ENCODE measurements around the gene ATF7IP2.
"Not testable (repeated sequence)": the region's sequence is repeated elsewhere in the genome, so short reads cannot be mapped to it uniquely, and the experiment has no call there.

Gene ATF7IP2

DNA sequence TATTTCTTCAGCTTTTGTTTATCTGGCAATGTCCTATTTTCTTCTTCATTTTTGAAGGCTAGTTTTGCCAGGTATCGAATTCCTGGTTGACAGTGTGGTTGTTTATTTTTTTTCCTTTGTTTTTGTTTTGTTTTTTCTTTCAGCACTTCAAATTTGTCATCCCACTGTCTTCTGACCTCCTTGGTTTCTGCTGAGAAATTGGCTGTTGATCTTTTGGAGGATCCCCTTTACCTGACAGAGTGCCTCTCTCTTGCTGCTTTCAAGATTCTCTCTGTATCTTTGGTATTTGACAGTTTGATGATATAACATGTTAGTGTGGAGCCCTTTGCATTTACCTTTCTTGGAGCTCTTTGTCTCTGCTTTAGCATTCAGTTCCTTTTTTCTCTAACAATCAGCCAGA lies 9.6 kb upstream of the ATF7IP2 start:
- DNase-seq: no peak

DNA sequence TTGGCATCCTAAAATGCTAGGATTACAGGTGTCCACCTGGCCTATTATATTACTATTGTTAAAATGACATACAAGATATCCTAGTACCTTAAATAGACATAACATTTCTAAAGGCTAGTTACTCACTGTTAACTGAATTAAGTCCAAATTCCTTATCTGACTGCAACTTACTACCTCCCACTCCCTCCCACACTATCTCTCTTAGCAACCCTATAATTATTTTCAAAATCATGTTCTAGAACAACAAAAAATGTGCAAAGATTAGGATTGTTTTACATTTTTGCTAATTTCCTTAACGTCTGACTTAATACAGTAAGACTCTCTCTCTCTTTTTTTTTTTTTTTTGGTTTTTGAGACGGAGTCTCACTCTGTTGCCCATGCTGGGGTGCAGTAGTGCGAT lies 2.2 kb upstream of the ATF7IP2 start:
- DNase-seq: no peak

DNA sequence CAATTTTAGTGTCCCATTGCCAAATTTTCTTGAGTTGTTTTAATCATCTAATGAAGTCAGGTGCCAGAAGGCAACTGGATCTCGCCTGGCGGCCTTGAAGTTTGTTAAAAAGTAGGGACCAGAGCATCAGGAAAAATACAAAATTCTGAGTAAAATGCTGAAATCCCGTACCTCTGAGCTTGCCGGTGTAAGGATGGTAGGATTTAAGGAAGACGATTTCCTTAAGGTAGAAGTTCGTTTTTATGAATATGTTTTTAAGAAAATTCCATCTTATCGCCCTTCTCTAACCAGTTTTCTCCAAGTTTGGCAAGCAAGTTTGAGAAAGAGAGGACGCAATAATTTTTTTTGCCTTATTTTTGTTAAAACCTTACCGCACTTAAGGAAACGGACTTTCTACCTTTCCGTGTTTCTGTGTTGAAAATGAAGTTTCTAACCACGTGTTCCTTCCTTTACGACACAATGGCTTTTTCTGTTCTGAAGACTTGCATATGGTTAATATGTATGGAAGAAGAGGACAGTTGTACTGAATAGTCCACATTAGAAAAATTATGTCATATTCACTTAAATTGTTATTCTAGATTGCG lies 748 bp downstream of the ATF7IP2 start:
- DNase-seq: no peak

DNA sequence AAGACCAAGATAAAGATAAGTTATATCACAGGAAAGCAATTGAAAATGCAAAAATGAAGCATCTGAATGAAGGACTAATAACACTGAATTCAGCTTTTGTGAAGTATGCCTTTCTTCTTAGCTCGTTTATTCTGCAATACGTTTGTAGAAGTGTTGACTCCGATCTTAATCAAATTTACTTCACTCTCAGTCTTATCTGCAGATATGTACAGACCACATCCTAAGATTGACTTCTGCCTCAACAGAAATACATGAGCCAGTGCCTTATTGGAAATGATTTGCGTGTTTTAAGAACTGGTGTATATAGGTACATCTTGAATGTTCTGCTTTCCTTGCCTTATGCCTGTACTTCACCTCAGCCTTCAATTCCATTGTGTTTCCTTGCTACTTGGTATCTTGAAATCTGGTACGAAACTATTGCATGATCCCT lies 1.3 kb downstream of the ATF7IP2 start:
- no peak for DNase-seq

DNA sequence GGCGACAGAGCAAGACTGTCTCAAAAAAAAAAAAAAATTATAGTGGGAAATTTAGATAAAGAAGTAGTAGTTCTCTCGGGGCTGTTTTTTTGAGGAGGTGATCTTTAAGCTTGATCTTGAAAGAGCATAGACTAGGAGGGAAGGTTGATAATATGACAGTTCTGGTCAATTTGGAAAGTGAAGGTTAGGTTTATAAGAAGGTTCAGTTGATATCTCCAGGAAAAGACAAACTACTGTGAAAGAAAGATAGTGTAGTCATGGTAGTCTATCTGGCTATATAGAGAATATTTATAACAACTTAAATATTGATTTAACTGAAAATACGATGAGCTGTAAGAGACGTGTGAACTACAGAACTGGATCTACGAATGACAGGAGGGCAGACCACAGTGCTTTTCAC lies 3.1 kb downstream of the ATF7IP2 start:
- DNase-seq: no peak

DNA sequence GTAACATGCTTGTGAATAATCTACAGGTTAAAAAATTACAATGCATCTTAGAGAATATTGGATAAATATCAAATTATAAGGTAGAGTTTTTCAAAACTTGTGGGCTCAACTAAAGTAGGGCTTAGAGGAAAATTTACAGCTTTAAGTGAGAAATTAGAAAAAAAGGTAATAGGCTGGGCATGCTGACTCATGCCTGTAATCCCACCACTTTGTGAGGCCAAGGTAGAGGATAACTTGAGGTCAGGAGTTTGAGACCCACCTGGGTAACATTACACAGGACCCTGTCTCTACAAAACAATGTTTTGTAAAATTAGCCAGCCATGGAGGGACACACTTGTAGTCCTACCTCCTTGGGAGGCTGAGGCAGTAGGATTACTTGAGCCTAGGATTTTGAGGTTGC lies 4.5 kb downstream of the ATF7IP2 start:
- no peak for DNase-seq

DNA sequence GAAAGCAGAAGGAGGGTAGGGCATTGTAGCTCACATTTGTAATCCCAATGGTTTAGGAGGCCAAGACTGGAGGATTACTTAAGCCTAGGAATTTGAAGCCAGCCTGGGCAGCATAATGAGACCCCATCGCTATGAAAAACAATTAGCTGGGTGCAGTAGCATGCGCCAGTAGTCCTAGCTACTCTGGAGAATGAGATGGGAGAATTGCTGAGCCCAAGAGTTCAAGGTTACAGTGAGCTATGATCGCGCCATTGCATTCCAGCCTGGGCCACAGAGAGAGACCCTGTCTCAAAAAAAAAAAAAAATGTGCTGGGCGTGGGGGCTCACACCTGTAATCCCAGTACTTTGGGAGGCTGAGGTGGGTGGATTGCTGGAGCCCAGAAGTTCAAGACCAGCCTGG lies 5.0 kb downstream of the ATF7IP2 start:
- no peak for DNase-seq

DNA sequence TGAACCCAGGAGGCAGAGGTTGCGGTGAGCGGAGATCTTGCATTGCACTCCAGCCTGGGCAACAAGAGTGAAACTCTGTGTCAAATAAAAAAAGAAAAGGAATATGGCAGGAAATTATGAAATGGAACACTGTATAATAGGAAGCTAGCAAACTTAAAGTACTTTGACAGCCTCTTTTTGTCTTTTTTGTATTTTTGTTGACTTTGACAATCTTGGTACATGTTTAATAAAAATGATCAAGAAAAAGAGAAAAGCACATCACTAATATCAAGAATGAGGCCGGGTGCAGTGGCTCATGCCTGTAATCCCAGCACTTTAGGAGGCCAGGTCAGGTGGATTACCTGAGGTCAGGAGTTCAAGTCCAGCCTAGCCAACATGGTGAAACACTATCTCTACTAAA lies 5.5 kb downstream of the ATF7IP2 start:
- DNase-seq: no peak

DNA sequence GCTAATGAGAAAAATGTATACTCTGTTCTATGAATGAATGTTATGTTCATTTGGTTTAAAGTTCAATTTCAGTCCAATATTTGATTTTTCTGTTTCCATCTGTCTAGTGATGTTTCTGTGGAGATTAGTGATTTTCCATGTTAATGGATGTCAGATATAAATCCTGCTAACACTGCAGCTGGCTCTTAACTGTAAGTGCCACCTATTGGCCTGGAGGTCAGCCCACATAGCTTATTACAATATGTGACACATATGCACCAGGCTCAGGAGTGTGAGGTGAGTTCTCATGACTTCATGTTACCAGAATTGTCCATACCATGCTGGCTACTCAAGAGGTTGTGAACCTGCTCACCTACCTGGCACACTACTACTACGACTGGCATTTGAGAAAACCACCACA lies 17.1 kb downstream of the ATF7IP2 start:
- DNase-seq: no peak

DNA sequence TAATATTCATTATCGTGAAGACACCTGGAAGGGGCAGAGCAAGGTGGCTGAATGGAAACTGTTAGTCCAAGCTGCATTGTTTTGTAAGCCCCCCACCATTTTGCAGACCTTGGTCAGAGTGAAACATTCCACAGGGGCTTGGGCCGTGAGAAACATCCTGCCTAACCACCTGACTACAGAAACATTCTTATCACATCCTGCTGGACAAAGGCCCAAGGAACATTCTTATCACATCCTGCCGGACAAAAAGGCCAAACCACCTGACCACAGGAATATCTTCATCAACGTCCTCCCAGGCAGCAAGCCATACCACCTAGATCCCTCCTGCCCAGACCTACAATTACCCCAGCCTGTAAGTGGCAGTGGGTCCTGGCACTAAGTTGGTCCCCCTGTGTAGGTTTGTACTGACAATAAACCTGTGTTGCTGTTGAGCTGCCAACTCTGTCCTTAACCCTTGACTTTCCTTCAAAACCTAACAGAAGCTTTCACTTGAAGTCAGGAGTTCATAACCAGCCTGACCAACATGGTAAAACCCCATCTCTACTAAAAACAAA lies 19.6 kb downstream of the ATF7IP2 start:
- DNase-seq: no peak

DNA sequence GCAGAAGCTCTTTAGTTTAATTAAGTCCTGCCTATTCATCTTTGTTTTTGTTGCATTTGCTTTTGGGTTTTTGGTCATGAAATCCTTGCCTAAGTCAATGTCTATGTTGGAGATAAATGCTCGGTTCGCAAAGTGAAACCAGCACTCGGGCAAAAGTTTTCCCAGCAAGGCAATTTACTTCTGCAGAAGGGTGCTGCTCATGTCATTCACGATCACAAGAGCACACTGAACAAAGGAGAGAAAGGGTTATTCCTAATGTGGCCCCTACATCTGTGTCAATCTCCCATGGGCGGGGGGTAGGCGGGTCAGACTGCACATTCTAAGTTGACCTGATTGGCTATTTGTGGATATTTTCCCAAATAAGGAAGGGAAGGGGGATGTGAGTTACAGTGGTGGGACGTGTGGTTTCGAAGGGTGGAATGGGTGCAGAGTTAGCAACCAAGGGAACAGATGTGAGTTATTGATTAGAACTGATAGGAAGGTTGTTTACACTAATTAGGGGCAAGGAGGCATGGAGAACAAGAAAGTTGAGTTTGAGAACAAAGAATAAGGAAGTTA lies 23.0 kb downstream of the ATF7IP2 start:
- DNase-seq: no peak

DNA sequence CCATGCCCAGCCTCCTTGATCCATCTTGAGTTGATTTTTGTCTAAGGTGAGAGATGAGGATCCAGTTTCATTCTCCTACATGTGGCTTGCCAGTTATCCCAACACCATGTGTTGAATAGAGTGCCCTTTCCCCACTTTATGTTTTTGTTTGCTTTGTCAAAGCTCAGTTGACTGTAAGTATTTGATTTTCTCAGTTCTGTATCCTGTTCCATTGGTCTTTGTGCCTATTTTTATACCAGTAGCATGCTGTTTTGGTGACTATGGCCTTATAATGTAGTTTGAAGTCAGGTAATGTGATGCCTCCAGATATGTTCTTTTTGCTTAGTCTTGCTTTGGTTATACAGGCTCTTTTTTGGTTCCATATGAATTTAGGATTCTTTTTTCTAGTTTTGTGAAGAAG lies 23.9 kb downstream of the ATF7IP2 start:
- not testable (repeated sequence) for DNase-seq

DNA sequence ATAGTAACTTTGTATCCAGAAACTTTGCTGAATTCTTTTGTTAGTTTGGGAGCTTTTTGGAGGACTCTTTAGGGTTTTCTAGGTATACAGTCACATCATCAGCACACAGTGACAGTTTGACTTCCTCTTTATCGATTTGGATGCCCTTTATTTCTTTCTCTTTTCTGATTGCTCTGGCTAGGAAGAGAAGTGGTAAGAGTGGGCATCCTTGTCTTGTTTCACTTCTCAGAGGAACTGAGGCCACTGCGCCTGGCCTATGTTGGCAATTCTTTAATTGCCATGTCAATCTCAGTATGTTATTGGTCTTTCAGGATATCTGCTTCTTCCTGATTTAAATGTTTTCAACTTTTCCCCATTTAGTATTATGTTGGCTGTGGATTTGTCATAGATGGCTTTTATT lies 24.6 kb downstream of the ATF7IP2 start:
- DNase-seq: no peak

DNA sequence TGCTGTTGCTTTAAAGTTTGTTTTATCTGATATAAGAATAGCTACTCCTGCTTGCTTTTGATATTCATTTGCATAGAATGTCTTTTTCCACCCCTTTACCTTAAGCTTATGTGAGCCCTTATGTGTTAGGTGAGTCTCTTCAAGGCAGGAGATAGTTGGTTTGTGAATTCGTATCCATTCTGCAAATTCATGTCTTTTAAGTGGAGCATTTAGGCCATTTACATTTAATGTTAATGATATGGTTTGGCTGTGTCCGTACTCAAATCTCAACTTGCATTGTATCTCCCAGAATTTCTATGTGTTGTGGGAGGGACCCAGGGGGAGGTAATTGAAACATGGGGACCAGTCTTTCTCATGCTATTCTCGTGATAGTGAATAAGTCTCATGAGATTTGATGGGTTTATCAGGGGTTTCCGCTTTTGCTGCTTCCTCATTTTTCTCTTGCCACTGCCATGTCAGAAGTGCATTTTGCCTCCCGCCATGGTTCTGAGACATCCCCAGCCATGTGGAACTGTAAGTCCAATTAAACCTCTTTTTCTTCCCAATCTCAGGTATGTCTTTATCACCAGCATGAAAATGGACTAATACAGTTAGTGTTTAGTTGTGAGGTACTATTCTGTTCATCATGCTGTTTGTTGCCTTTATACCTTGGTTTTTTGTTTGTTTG lies 27.2 kb downstream of the ATF7IP2 start:
- no peak for DNase-seq

DNA sequence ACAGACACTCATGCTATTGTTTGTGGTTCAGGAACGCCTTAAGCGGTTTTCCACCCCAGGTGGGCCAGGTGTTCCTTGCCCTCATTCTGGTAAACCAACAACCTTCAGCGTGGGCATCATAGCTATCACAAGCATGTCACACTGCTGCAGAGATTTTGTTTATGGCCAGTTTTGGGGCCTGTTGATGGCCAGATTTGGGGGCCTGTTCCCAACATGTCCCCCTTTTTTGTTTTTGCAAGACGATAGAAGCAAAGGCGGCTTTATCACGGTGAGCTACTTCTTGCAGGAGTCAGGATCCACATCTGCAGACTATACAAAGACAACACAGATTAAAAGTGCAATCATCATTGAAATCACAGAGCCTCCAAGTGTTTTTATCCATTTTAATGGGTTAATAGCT lies 32.3 kb downstream of the ATF7IP2 start:
- DNase-seq: not testable (repeated sequence)

DNA sequence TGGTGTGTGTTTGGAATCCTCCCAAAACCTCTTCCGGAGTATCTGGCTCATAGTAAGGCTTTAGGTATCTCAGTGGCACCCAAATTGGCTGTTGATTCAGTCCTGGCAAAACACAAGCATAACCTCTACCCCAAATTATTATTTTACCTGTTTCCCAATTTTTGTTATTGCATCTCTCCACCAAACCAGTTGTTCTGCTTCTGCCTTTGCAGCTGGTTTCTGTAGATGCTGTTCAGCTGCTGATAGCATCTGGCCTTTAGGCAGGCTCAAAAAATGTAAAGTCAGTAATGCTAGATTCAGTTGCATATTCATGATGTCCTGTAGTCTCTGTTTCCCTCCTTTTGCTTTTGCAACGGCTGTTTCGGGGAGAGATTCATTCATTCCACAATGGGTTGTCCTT lies 33.8 kb downstream of the ATF7IP2 start:
- DNase-seq: no peak

DNA sequence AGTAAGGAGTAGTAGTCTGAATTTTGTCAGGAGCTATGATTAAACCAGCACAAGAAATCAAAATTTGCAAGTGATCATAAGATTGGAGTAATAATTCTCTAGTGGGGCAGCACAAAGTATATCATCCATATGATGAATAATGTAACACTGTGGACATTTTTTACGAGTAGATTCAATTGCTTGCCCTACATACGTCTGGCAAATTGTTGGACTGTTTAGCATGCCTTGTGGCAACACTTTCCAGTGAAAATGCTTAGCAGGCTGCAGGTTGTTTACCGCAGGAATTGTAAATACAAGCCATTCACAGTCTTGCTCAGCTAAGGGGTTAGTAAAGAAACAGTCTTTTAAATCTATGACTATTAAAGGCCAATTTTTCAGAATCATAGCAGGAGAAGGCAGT lies 35.7 kb downstream of the ATF7IP2 start:
- no peak for DNase-seq

DNA sequence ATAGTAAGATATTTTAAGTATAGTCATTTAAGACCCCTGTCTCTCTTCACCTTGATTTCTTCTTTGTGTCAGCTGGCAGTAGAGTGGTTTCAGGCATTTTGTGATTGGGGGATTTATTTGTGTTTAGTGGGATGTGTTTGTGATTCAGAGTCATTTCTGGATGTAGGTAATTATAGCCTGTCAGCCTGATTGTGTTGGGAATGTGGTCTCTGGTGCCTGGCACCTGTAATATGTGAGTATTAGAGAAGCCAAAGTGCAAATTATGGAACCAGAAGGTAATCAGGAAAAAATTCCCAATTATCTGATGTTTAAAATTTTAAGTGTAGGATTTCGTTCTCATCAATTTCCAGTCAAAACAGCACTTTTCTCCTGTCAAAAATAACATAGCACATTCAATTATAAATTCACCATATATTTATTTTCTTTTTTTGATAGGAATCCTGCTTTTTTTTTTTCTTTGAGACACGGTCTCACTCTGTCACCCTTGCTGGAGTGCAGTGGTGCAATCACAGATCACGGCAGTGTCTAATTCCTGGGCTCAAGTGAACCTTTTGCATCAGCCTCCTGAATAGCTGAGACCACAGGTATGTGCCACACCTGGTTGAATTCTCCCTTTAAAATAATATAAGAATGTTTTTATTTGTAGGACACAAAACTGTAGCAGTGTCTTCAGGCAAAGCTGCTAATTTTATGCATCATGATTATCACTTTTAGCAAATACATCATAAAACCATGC lies 42.7 kb downstream of the ATF7IP2 start:
- no peak for DNase-seq

DNA sequence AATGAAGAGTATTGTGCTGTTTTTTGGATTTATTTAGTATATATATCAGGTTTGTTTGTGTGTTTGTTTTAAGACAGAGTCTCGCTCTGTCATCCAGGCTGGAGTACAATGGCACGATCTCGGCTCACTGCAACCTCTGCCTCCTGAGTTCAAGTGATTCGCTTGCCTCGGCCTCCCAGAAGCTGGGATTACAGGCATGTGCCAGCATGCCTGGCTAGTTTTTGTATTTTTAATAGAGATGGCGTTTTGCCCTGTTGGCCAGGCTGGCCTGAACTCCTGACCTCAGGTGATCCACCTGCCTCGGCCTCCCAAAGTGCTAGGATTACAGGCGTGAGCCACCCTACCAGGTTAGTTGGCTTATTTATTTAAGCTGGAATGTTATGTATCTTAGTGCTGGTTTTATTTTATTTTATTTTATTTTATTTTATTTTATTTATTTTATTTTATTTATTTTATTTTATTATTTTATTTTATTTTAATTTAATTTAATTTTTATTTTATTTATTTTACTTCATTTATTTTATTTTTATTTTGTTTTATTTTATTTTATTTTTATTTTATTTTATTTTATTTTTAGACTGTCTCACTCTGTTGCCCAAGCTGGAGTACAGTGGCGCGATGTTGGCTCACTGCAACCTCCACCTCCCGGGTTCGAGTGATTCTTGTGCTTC lies 43.6 kb downstream of the ATF7IP2 start:
- not testable (repeated sequence) for DNase-seq

DNA sequence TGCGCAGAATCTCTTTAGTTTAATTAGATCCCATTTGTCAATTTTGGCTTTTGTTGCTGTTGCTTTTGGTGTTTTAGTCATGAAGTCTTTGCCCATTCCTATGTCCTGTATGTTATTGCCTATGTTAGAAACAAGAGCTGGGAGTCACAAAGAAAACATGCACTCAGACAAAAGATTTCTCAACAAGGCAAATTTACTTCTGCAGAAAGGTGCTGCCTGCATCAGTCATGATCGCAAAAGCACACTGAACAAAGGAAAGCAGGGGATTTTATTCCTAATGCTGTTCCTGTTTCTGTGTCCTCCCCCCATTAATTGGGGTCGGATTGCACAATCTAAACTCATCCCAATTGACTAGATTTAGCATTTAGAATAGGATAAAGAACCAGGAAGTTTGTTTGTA lies 55.9 kb downstream of the ATF7IP2 start:
- DNase-seq: no peak

DNA sequence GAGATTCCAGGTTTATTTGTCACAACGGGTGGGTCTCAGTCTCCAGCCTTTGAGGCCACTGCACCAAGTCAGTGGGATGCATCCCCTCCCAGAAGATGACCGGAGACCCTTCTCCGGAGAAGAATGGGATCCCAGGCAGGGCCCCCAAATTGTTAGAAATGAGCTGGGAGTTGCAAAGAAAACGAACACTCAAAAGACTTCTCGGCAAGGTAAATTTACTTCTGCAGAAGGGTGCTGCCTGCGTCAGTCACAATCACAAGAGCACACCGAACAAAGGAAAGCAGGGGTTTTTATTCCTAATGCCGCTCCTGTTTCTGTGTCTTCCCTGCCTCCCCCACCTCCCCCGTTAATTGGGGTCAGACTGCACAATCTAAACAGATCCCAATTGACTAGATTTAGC lies 61.4 kb downstream of the ATF7IP2 start:
- DNase-seq: no peak

DNA sequence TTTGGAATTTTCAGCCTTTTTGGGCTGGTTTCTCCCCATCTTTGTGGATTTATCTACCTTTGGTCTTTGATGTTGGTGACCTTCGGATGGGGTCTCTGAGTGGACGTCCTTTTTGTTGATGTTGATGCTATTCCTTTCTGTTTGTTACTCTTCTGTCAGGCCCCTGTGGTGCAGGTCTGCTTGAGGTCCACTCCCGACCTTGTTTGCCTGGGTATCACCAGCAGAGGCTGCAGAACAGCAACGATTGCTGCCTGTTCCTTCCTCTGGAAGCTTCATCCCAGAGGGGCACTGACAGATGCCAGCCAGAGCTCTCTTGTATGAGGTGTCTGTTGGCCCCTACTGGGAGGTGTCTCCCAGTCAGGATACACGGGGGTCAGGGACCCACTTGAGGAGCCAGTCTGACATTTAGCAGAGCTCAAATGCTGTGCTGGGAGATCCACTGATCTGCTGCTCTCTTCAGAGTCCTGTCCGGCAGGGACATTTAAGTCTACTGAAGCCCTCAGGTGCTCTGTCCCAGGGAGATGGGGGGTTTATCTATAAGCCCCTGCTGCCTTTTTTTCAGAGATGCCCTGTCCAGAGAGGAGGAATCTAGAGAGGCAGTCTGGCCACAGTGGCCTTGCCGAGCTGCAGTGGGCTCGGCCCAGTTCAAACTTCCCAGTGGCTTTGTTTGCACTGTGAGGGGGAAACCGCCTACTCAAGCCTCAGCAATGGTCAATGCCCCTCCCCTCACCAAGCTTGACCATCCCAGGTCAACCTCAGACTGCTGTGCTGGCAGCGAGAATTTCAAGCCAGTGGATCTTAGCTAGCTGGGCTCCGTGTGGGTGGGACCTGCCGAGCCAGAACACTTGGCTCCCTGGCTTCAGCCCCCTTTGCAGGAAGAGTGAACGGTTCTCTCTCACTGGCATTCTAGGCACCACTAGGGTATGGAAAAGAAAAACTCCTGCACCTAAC lies 66.6 kb downstream of the ATF7IP2 start:
- not testable (repeated sequence) for DNase-seq
